NOMO-1 (cell line): Measurements from ENCODE around the gene NAALADL2.
"Not testable (repeated sequence)": the region's sequence is repeated elsewhere in the genome, so short reads cannot be mapped to it uniquely, and the experiment has no call there.

Experiments
- DNase-seq, 2 experiments: peaks; one replicate each; lab custom pipeline; 2025; ENCODE audit not compliant: unreplicated experiment in 2 of 2; lab: John Stamatoyannopoulos, UW

NAALADL2 gene

GRCh38 chr3:175404621-175405020, 545.5 kb downstream of the NAALADL2 start:
- DNase-seq: no peak

- no peak for DNase-seq
Observed at GRCh38 chr3:175410251-175410650, 551.1 kb downstream of the NAALADL2 start.

- no peak for DNase-seq
Observed at GRCh38 chr3:175411405-175411804, 552.3 kb downstream of the NAALADL2 start.

GRCh38 chr3:175411946-175412345, 552.8 kb downstream of the NAALADL2 start:
- DNase-seq: no peak

- no peak for DNase-seq
Observed at GRCh38 chr3:175413926-175414325, 554.8 kb downstream of the NAALADL2 start.

- no peak for DNase-seq
Observed at GRCh38 chr3:175416600-175416999, 557.5 kb downstream of the NAALADL2 start.

- DNase-seq: no peak
Observed at GRCh38 chr3:175417426-175417825, 558.3 kb downstream of the NAALADL2 start.

- no peak for DNase-seq
Observed at GRCh38 chr3:175421902-175422301, 562.8 kb downstream of the NAALADL2 start.

GRCh38 chr3:175422744-175423143, 563.6 kb downstream of the NAALADL2 start:
- no peak for DNase-seq

GRCh38 chr3:175423848-175424247, 564.7 kb downstream of the NAALADL2 start:
- DNase-seq: not testable (repeated sequence)

- no peak for DNase-seq
Observed at GRCh38 chr3:175426805-175427204, 567.7 kb downstream of the NAALADL2 start.

- no peak for DNase-seq
Observed at GRCh38 chr3:175428466-175428865, 569.3 kb downstream of the NAALADL2 start.

- DNase-seq: no peak
Observed at GRCh38 chr3:175430983-175431773, 572.0 kb downstream of the NAALADL2 start.

GRCh38 chr3:175432376-175433025, 573.4 kb downstream of the NAALADL2 start:
- DNase-seq: no peak

- no peak for DNase-seq
Observed at GRCh38 chr3:175433026-175433674, 574.0 kb downstream of the NAALADL2 start.

- no peak for DNase-seq
Observed at GRCh38 chr3:175434561-175434960, 575.4 kb downstream of the NAALADL2 start.

GRCh38 chr3:175443682-175444081, 584.5 kb downstream of the NAALADL2 start:
- no peak for DNase-seq

- DNase-seq: no peak
Observed at GRCh38 chr3:175445741-175446140, 586.6 kb downstream of the NAALADL2 start.

- DNase-seq: no peak
Observed at GRCh38 chr3:175447521-175447920, 588.4 kb downstream of the NAALADL2 start.

GRCh38 chr3:175453361-175453760, 594.2 kb downstream of the NAALADL2 start:
- DNase-seq: no peak

GRCh38 chr3:175456466-175456865, 597.3 kb downstream of the NAALADL2 start:
- no peak for DNase-seq

- DNase-seq: no peak
Observed at GRCh38 chr3:175457301-175457700, 598.2 kb downstream of the NAALADL2 start.
